Measurements from ENCODE around the gene ALS2.

DNA sequence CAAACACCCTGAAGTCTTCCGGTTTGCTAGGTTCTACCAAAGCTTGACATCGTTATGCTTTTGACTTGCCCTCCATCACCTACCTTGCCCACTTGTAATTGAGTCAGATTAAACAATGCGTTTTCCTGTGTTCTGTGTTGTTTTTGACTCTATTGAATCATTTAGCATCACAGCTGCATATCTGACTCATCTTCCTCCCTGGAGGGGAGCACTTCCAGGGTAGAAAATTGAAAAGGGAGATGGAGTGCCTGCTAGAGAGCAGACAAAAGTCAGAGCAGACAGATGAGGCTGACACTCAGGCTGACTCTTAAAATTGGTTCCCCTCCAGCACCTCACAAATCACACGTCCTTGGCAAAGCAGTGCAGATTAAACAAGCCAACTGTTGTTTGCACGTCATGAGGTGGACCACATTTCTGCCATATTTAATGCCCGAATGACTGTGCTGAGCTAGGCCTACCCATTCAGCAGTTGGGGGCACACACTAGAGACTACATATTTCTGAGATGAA is 84.5 kb downstream of the ALS2 start:
- TF ChIP-seq, protein P1, sequence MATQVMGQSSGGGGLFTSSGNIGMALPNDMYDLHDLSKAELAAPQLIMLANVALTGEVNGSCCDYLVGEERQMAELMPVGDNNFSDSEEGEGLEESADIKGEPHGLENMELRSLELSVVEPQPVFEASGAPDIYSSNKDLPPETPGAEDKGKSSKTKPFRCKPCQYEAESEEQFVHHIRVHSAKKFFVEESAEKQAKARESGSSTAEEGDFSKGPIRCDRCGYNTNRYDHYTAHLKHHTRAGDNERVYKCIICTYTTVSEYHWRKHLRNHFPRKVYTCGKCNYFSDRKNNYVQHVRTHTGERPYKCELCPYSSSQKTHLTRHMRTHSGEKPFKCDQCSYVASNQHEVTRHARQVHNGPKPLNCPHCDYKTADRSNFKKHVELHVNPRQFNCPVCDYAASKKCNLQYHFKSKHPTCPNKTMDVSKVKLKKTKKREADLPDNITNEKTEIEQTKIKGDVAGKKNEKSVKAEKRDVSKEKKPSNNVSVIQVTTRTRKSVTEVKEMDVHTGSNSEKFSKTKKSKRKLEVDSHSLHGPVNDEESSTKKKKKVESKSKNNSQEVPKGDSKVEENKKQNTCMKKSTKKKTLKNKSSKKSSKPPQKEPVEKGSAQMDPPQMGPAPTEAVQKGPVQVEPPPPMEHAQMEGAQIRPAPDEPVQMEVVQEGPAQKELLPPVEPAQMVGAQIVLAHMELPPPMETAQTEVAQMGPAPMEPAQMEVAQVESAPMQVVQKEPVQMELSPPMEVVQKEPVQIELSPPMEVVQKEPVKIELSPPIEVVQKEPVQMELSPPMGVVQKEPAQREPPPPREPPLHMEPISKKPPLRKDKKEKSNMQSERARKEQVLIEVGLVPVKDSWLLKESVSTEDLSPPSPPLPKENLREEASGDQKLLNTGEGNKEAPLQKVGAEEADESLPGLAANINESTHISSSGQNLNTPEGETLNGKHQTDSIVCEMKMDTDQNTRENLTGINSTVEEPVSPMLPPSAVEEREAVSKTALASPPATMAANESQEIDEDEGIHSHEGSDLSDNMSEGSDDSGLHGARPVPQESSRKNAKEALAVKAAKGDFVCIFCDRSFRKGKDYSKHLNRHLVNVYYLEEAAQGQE (IDR thresholded peaks at IDR 0.05; ENCODE audit: low read depth), result no peak
- no peak for TF ChIP-seq ZBTB7A (IDR thresholded peaks at IDR 0.05; ENCODE audit: low read depth)
- TF ChIP-seq FOXM1 (IDR thresholded peaks at IDR 0.05; ENCODE audit: borderline replicate concordance, low read depth), result no peak
- TF ChIP-seq EGR1 (IDR thresholded peaks at IDR 0.05), result no peak
- no peak for TF ChIP-seq RAD21 (IDR thresholded peaks at IDR 0.05; ENCODE audit: low read depth)
- TF ChIP-seq, protein P2, sequence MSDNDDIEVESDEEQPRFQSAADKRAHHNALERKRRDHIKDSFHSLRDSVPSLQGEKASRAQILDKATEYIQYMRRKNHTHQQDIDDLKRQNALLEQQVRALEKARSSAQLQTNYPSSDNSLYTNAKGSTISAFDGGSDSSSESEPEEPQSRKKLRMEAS (IDR thresholded peaks at IDR 0.05), result no peak
- TF ChIP-seq, protein P3, sequence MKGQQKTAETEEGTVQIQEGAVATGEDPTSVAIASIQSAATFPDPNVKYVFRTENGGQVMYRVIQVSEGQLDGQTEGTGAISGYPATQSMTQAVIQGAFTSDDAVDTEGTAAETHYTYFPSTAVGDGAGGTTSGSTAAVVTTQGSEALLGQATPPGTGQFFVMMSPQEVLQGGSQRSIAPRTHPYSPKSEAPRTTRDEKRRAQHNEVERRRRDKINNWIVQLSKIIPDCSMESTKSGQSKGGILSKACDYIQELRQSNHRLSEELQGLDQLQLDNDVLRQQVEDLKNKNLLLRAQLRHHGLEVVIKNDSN (IDR thresholded peaks at IDR 0.05), result no peak
- no peak for TF ChIP-seq TCF12 (IDR thresholded peaks at IDR 0.05; ENCODE audit: low read depth)
- TF ChIP-seq EP300 (IDR thresholded peaks at IDR 0.05; ENCODE audit: borderline replicate concordance), result no peak
- no peak for TF ChIP-seq CREB1 (IDR thresholded peaks at IDR 0.05; ENCODE audit: low read depth)

All from Ishikawa (cell line).